ENCODE measurements around the gene NAT8L. TPM values are rescaled to one million over a fixed set of nuclear protein-coding genes. Genes with fewer than 3 reads are reported as not detected.

NAT8L gene
- total RNA-seq, 1 donor from 2014 or later = 14.9 TPM

- peaks cover 42% of the 10 kb centered on the region for H3K27me3 Mint-ChIP-seq
- H3K4me3 Mint-ChIP-seq = peak overlapping the region; percentile 66
- H3K4me1 Mint-ChIP-seq (ENCODE audit: unreplicated experiment) = no peaks in the 10 kb centered on the region
- DNase-seq (ENCODE audit: extremely low spot score, unreplicated experiment) = peak; percentile 67
- no peaks in the 10 kb centered on the region for H3K36me3 Mint-ChIP-seq
- no peak overlapping the region for H3K27ac Mint-ChIP-seq
- TF ChIP-seq CTCF (conservative IDR thresholded peaks at IDR 0.05) = no peak
- H3K9me3 Mint-ChIP-seq = no peaks in the 10 kb centered on the region
These were observed 18.5 kb upstream of the NAT8L start for GRCh38 chr4:2040391-2041238.

- DNase-seq (ENCODE audit: extremely low spot score, unreplicated experiment) = peak; percentile 93
- H3K4me1 Mint-ChIP-seq (ENCODE audit: unreplicated experiment) = no peaks in the 10 kb centered on the region
- no peaks in the 10 kb centered on the region for H3K36me3 Mint-ChIP-seq
- peak overlapping the region; percentile 85 for H3K4me3 Mint-ChIP-seq
- peaks cover 33% of the 10 kb centered on the region for H3K27me3 Mint-ChIP-seq
- TF ChIP-seq CTCF (conservative IDR thresholded peaks at IDR 0.05) = no peak
- H3K9me3 Mint-ChIP-seq = no peaks in the 10 kb centered on the region
- H3K27ac Mint-ChIP-seq = no peak overlapping the region
These were observed 17.6 kb upstream of the NAT8L start for GRCh38 chr4:2041239-2042130.

GRCh38 chr4:2042204-2042946, 16.8 kb upstream of the NAT8L start:
- peaks cover 24% of the 10 kb centered on the region for H3K27me3 Mint-ChIP-seq

GRCh38 chr4:2042947-2043395, 16.2 kb upstream of the NAT8L start:
- Mint-ChIP-seq H3K4me3 (peak overlapping the region; percentile 84), H3K27ac (no peak overlapping the region), H3K36me3 (no peaks in the 10 kb centered on the region), H3K27me3 (peaks cover 24% of the 10 kb centered on the region), H3K9me3 (no peaks in the 10 kb centered on the region), H3K4me1 (ENCODE audit: unreplicated experiment) (no peaks in the 10 kb centered on the region)
- no peak for TF ChIP-seq CTCF (conservative IDR thresholded peaks at IDR 0.05)
- peak; percentile 40 for DNase-seq (ENCODE audit: extremely low spot score, unreplicated experiment)

More at GRCh38 chr4:2042204-2042946, 16.8 kb upstream of the NAT8L start:
- no peaks in the 10 kb centered on the region for H3K4me1 Mint-ChIP-seq (ENCODE audit: unreplicated experiment)
- H3K36me3 Mint-ChIP-seq = no peaks in the 10 kb centered on the region
- DNase-seq (ENCODE audit: extremely low spot score, unreplicated experiment) = no peak
- H3K4me3 Mint-ChIP-seq = peak overlapping the region; percentile 85
- H3K27ac Mint-ChIP-seq = no peak overlapping the region
- TF ChIP-seq CTCF (conservative IDR thresholded peaks at IDR 0.05) = peak; percentile 25
- no peaks in the 10 kb centered on the region for H3K9me3 Mint-ChIP-seq
